Measurements from ENCODE around the gene SGSM1. TPM values are rescaled to one million over a fixed set of nuclear protein-coding genes. Genes with fewer than 3 reads are reported as not detected.

The SGSM1 gene
- total and polyA plus RNA-seq, 2 of the 4 experiments (the other 2 are of a cell fraction) = not detected

GRCh38 chr22:24875862-24876506 is 70.0 kb downstream of the SGSM1 start:
- Histone ChIP-seq H2BK5ac (ENCODE audit: low read depth, low read length, poor library complexity, severe bottlenecking) (no peak overlapping the region), H2BK20ac (ENCODE audit: low read depth, low read length) (no peak overlapping the region), H3K14ac (replicated peaks; ENCODE audit: low read depth, low read length) (no peak overlapping the region), H3K4me1 (ENCODE audit: control insufficient read depth, insufficient read depth, low read length) (no peaks in the 10 kb centered on the region), H3K36me3 (ENCODE audit: control insufficient read depth, insufficient read depth, low read length) (no peaks in the 10 kb centered on the region), H3K18ac (ENCODE audit: low read depth, low read length) (no peak overlapping the region), H3K4me3 (ENCODE audit: insufficient read depth, low read depth, low read length) (no peak overlapping the region), H3K9me3 (ENCODE audit: control insufficient read depth, insufficient read depth, low read length) (peaks cover 2% of the 10 kb centered on the region; the same call in 1 of the 2 replicates), H2BK120ac (ENCODE audit: low read depth, low read length) (no peak overlapping the region), H2AK5ac (ENCODE audit: low read depth, low read length) (no peak overlapping the region), H3K4me2 (ENCODE audit: low read depth, low read length) (no peak overlapping the region), H3K27ac (ENCODE audit: insufficient read depth, low read length) (no peak overlapping the region), H3K9ac (ENCODE audit: low read depth, low read length) (no peak overlapping the region), H4K20me1 (ENCODE audit: insufficient read depth, low read length) (no peaks in the 10 kb centered on the region), H4K5ac (ENCODE audit: low read depth, low read length) (no peak overlapping the region), H3K9me1 (ENCODE audit: insufficient read depth, low read length) (no peaks in the 10 kb centered on the region), H3K4ac (ENCODE audit: low read depth, low read length) (no peak overlapping the region), H4K91ac (ENCODE audit: insufficient read depth, low read depth, low read length) (no peak overlapping the region), H3K79me1 (ENCODE audit: low read depth in 1 of 2, low read length in 2 of 2) (no peaks in the 10 kb centered on the region), H3K27me3 (ENCODE audit: control insufficient read depth, insufficient read depth, low read length) (no peaks in the 10 kb centered on the region), H2AFZ (replicated peaks; ENCODE audit: low read length, poor library complexity) (no peak overlapping the region), H3K56ac (ENCODE audit: extremely low read depth, insufficient read depth, low read length) (no peak overlapping the region), H2AK9ac (replicated peaks; ENCODE audit: low read depth, low read length, poor library complexity) (no peak overlapping the region), H2BK15ac (ENCODE audit: low read depth, low read length) (no peak overlapping the region), H4K8ac (ENCODE audit: low read depth in 2 of 2, low read length in 2 of 2) (no peak overlapping the region), H3K23ac (ENCODE audit: low read depth, low read length) (no peak overlapping the region)
- dilution Hi-C loops (cut with HindIII; ENCODE audit: low sequenced_read_pairs, unreplicated experiment) = no loop called here
- in situ Hi-C loops (cut with MboI; ENCODE audit: low sequenced_read_pairs) = no loop called here
- TF ChIP-seq CTCF (conservative IDR thresholded peaks at IDR 0.05; ENCODE audit: low read depth, low read length) = no peak
- TF ChIP-seq RFX5 (IDR thresholded peaks at IDR 0.05; ENCODE audit: low read depth, low read length) = no peak
- TF ChIP-seq RCOR1 (IDR thresholded peaks at IDR 0.05; ENCODE audit: insufficient replicate concordance, low read length) = no peak
- no peak for TF ChIP-seq CHD1 (IDR thresholded peaks at IDR 0.05; ENCODE audit: low read depth, low read length)
- TF ChIP-seq POLR2A (IDR thresholded peaks at IDR 0.05; ENCODE audit: low read depth, low read length) = no peak
- TF ChIP-seq USF2 (IDR thresholded peaks at IDR 0.05; ENCODE audit: low read depth, low read length) = no peak
- no peak for TF ChIP-seq RAD21 (IDR thresholded peaks at IDR 0.05; ENCODE audit: low read length)
- no peak for TF ChIP-seq NFE2L2 (IDR thresholded peaks at IDR 0.05; ENCODE audit: low read depth, low read length)
- TF ChIP-seq FOS (IDR thresholded peaks at IDR 0.05; ENCODE audit: low read depth, low read length) = no peak
- no peak for TF ChIP-seq CEBPB (IDR thresholded peaks at IDR 0.05; ENCODE audit: low read depth, low read length)
- TF ChIP-seq MAFK (IDR thresholded peaks at IDR 0.05; ENCODE audit: low read depth, low read length) = no peak
- TF ChIP-seq MAZ (IDR thresholded peaks at IDR 0.05; ENCODE audit: borderline replicate concordance, low read depth, low read length) = no peak
- TF ChIP-seq SMC3 (IDR thresholded peaks at IDR 0.05; ENCODE audit: low read depth, low read length) = no peak
- TF ChIP-seq ELK1 (IDR thresholded peaks at IDR 0.05; ENCODE audit: borderline replicate concordance, low read depth, low read length) = no peak
- no peak for DNase-seq
- intact Hi-C loops (cut with micrococcal nuclease) = no loop called here
- ChIA-PET CTCF (no interaction called here), POLR2A (ENCODE audit: unreplicated experiment) (no interaction called here)
- no peak for ATAC-seq (ENCODE audit: low read depth)
- 29% methylated on average over 2 of the region's 4 CpGs; no CpG with 5 or more reads in 1 of the 2 experiments for WGBS, 2 experiments (ENCODE audit: extremely low coverage in 2 of 2, insufficient read length in 1 of 2)
- BruUV-seq (replicated peaks) = no TSS peak

Measured in IMR-90 (cell line).